Neural cell (in vitro differentiated cells): ENCODE measurements around the gene SRC. TPM values are rescaled to one million over a fixed set of nuclear protein-coding genes. Genes with fewer than 3 reads are reported as not detected.

Experiments used
- H2AFZ ChIP-seq: fragments of 200-600, 300-800 bp; sonication (generic), shearing (Covaris generic); 2 replicates; pipeline ENCODE4 v1.6.0; 2014; ENCODE audit warnings: low read depth, mild to moderate bottlenecking, antibody characterized with exemption, low read length, moderate library complexity
- H3F3A ChIP-seq: fragments of 200-600 bp; shearing (Covaris generic); 2 replicates; pipeline ENCODE4 v1.6.1; 2016; ENCODE audit warnings: mild to moderate bottlenecking, moderate library complexity, mixed read lengths, antibody characterized with exemption, low read length; ENCODE audit not compliant: insufficient read depth, poor library complexity, severe bottlenecking
- H3K27ac ChIP-seq: fragments of 200-600, 300-800 bp; sonication (generic), shearing (Covaris generic); 2 replicates; pipeline ENCODE4 v1.5.1; 2014; ENCODE audit warnings: mild to moderate bottlenecking, low read length, moderate library complexity
- H3K27me3 ChIP-seq: fragments of 300-800, 200-600 bp; sonication (generic), shearing (Covaris generic); 2 replicates; pipeline ENCODE4 v1.6.0; 2014; ENCODE audit warnings: mild to moderate bottlenecking, low read depth, low read length, moderate library complexity; ENCODE audit not compliant: insufficient read depth
- H3K36me3 ChIP-seq: fragments of 300-800, 200-600 bp; sonication (generic), shearing (Covaris generic); 2 replicates; pipeline ENCODE4 v1.5.1; 2014; ENCODE audit warnings: mild to moderate bottlenecking, antibody characterized with exemption, low read length, moderate library complexity; ENCODE audit not compliant: insufficient read depth
- H3K4me2 ChIP-seq: fragments of 300-800, 200-600 bp; sonication (generic), shearing (Covaris generic); 2 replicates; pipeline ENCODE4 v1.6.0; 2014; ENCODE audit warnings: mild to moderate bottlenecking, low read length
- H3K4me3 ChIP-seq: fragments of 300-800, 200-600 bp; sonication (generic), shearing (Covaris generic); 2 replicates; pipeline ENCODE4 v1.5.1; 2014; ENCODE audit warnings: mild to moderate bottlenecking, low read length, moderate library complexity
- H3K79me2 ChIP-seq: fragments of 200-600 bp; shearing (Covaris generic); replicated peaks from 2 replicates; pipeline ENCODE4 v1.6.0; 2014; ENCODE audit warnings: mild to moderate bottlenecking, low read length, moderate library complexity; ENCODE audit not compliant: insufficient read depth
- H3K9ac ChIP-seq: fragments of 300-800, 200-600 bp; sonication (generic), shearing (Covaris generic); 2 replicates; pipeline ENCODE4 v1.6.1; 2016; ENCODE audit warnings: mild to moderate bottlenecking, low read length, mixed read lengths
- H3K9me2 ChIP-seq: fragments of 200-600 bp; shearing (Covaris generic); 2 replicates; pipeline ENCODE4 v1.6.1; 2016; ENCODE audit warnings: mild to moderate bottlenecking, low read length, mixed read lengths; ENCODE audit not compliant: insufficient read depth
- H3K9me3 ChIP-seq: fragments of 200-600, 300-800 bp; sonication (generic), shearing (Covaris generic); 2 replicates; pipeline ENCODE4 v1.6.1; 2016; ENCODE audit warnings: mild to moderate bottlenecking, mixed run types, low read length, moderate library complexity, mixed read lengths
- H4K20me1 ChIP-seq: fragments of 200-600 bp; shearing (Covaris generic); 2 replicates; pipeline ENCODE4 v1.6.1; 2016; ENCODE audit warnings: mild to moderate bottlenecking, mixed run types; ENCODE audit not compliant: insufficient read depth
- CTCF ChIP-seq: fragments of 450-650 bp; IDR thresholded peaks from 2 replicates; pipeline ENCODE4 v1.5.1; 2014; ENCODE audit warnings: antibody characterized with exemption, mild to moderate bottlenecking, moderate library complexity; ENCODE audit not compliant: poor library complexity, severe bottlenecking
- EP300 ChIP-seq: fragments of 450-650 bp; conservative IDR thresholded peaks from 2 replicates; pipeline ENCODE4 v1.6.1; 2014; ENCODE audit warnings: antibody characterized with exemption, mild to moderate bottlenecking, moderate library complexity; ENCODE audit not compliant: poor library complexity, severe bottlenecking
- EZH2 ChIP-seq: fragments of 200-600, 300-800 bp; shearing (Covaris generic), sonication (generic); IDR thresholded peaks from 2 replicates; pipeline ENCODE4 v1.6.1; 2014; ENCODE audit warnings: antibody characterized with exemption, low read length, borderline replicate concordance, mild to moderate bottlenecking; ENCODE audit not compliant: insufficient read depth, poor library complexity, severe bottlenecking
- MXI1 ChIP-seq: fragments of 450-650 bp; conservative IDR thresholded peaks from 2 replicates; pipeline ENCODE4 v1.6.1; 2014; ENCODE audit warnings: antibody characterized with exemption, mild to moderate bottlenecking; ENCODE audit not compliant: poor library complexity, severe bottlenecking
- POLR2AphosphoS5 ChIP-seq: IDR thresholded peaks from 2 replicates; pipeline ENCODE4 v1.6.1; 2012
- RAD21 ChIP-seq: fragments of 450-650 bp; conservative IDR thresholded peaks from 2 replicates; pipeline ENCODE4 v1.6.1; 2014; ENCODE audit warnings: antibody characterized with exemption, mild to moderate bottlenecking, moderate library complexity
- SMC3 ChIP-seq: fragments of 450-650 bp; conservative IDR thresholded peaks from 2 replicates; pipeline ENCODE4 v1.6.1; 2014; ENCODE audit warnings: antibody characterized with exemption, mild to moderate bottlenecking, moderate library complexity; ENCODE audit not compliant: poor library complexity
- TAF1 ChIP-seq: IDR thresholded peaks from 2 replicates; pipeline ENCODE4 v1.6.1; 2012; ENCODE audit warnings: low read depth
- polyA plus RNA-seq: library from polyadenylated mRNA; depleted of rRNA; stranded (reverse); fragments of >200 nt; gene quantifications from 2 replicates; pipeline ENCODE4 v1.2.3, GENCODE V29; 2014
- TF ChIP-seq, protein P1 (sequence below): IDR thresholded peaks from 2 replicates; pipeline ENCODE4 v1.6.1; 2012; ENCODE audit warnings: borderline replicate concordance

SRC gene
- polyA plus RNA-seq, 1 donor from 2014 or later, result 39.0 TPM

DNA sequence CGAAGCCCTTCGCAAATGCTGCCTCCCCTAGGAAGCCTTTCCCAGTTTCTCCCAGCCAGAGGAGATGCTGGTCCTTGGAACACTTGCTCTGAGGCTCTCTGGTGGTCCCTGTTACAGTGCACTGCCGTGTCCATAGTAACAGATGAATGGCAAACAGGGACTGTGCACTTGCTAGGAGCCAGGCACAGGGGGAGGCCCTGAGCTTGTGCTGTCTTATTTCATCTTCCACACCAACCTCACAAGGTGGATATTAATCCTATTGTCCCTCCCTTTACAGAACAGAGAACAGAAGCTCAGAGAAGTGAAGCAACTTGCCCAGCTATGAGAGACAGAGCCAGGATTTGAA, 19.0 kb downstream of the SRC start:
- Histone ChIP-seq H3K4me2 (no peak overlapping the region), H3K79me2 (peaks cover 21% of the 10 kb centered on the region), H3K4me3 (no peak overlapping the region), H3K27me3 (no peaks in the 10 kb centered on the region), H4K20me1 (no peaks in the 10 kb centered on the region), H3K36me3 (peaks cover 7% of the 10 kb centered on the region), H2AFZ (no peak overlapping the region), H3F3A (no peaks in the 10 kb centered on the region), H3K9me3 (no peaks in the 10 kb centered on the region), H3K9ac (no peak overlapping the region), H3K9me2 (no peaks in the 10 kb centered on the region), H3K27ac (no peak overlapping the region)
- TF ChIP-seq, protein P1, sequence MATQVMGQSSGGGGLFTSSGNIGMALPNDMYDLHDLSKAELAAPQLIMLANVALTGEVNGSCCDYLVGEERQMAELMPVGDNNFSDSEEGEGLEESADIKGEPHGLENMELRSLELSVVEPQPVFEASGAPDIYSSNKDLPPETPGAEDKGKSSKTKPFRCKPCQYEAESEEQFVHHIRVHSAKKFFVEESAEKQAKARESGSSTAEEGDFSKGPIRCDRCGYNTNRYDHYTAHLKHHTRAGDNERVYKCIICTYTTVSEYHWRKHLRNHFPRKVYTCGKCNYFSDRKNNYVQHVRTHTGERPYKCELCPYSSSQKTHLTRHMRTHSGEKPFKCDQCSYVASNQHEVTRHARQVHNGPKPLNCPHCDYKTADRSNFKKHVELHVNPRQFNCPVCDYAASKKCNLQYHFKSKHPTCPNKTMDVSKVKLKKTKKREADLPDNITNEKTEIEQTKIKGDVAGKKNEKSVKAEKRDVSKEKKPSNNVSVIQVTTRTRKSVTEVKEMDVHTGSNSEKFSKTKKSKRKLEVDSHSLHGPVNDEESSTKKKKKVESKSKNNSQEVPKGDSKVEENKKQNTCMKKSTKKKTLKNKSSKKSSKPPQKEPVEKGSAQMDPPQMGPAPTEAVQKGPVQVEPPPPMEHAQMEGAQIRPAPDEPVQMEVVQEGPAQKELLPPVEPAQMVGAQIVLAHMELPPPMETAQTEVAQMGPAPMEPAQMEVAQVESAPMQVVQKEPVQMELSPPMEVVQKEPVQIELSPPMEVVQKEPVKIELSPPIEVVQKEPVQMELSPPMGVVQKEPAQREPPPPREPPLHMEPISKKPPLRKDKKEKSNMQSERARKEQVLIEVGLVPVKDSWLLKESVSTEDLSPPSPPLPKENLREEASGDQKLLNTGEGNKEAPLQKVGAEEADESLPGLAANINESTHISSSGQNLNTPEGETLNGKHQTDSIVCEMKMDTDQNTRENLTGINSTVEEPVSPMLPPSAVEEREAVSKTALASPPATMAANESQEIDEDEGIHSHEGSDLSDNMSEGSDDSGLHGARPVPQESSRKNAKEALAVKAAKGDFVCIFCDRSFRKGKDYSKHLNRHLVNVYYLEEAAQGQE, result no peak
- TF ChIP-seq EZH2, result no peak
- no peak for TF ChIP-seq RAD21
- no peak for TF ChIP-seq EP300
- TF ChIP-seq MXI1, result no peak
- no peak for TF ChIP-seq POLR2AphosphoS5
- TF ChIP-seq TAF1, result no peak
- TF ChIP-seq CTCF, result peak; percentile 25

- H3K4me2 ChIP-seq, result no peak overlapping the region
- H3K36me3 ChIP-seq, result peaks cover 7% of the 10 kb centered on the region
- H3K79me2 ChIP-seq, result peaks cover 17% of the 10 kb centered on the region
- H3K9ac ChIP-seq, result no peak overlapping the region
- no peak overlapping the region for H2AFZ ChIP-seq
- H3K9me3 ChIP-seq, result no peaks in the 10 kb centered on the region
- no peaks in the 10 kb centered on the region for H3K27me3 ChIP-seq
- H3K4me3 ChIP-seq, result no peak overlapping the region
- no peak for TF ChIP-seq MXI1
- TF ChIP-seq TAF1, result no peak
- no peak for TF ChIP-seq POLR2AphosphoS5
- no peak for TF ChIP-seq CTCF
- TF ChIP-seq EZH2, result no peak
- TF ChIP-seq SMC3, result no peak
- TF ChIP-seq, protein P1, result no peak
- no peak for TF ChIP-seq RAD21
- TF ChIP-seq EP300, result no peak
- no peaks in the 10 kb centered on the region for H3F3A ChIP-seq
- H3K27ac ChIP-seq, result no peak overlapping the region
- H4K20me1 ChIP-seq, result no peaks in the 10 kb centered on the region
- no peaks in the 10 kb centered on the region for H3K9me2 ChIP-seq
These were observed 20.1 kb downstream of the SRC start for GRCh38 chr20:37365760-37366638.
